Lung (tissue), 12 donors: ENCODE results near the gene PTGIS. TPM values are rescaled to one million over a fixed set of nuclear protein-coding genes. Genes with fewer than 3 reads are reported as not detected.

Source experiments
- ATAC-seq: fragments of 200-7000 bp; cut with Tn5 transposase; one replicate; pipeline ENCODE4 v1.9.1; 2020; ENCODE audit warnings: moderate number of reproducible peaks; ENCODE audit not compliant: insufficient read depth, low FRiP score
- DNase-seq, 3 donors: peaks; one replicate each; pipeline ENCODE4 v3.0.0-alpha.2; 2013 to 2017
- H3K27ac ChIP-seq, 2 donors: one replicate each; pipeline ENCODE4 v1.5.1; 2013; ENCODE audit warnings: mild to moderate bottlenecking in 2 of 2, moderate library complexity in 2 of 2, control low read depth in 1 of 2, inconsistent platforms in 1 of 2, low read depth in 1 of 2, low read length in 1 of 2
- H3K27me3 ChIP-seq, 3 donors: one replicate each; pipeline ENCODE4 v1.5.1; 2013; ENCODE audit warnings: low read length in 2 of 3; ENCODE audit not compliant: control insufficient read depth in 3 of 3, insufficient read depth in 3 of 3
- H3K36me3 ChIP-seq, 4 donors: one replicate each; pipeline ENCODE4 v1.5.1; 2013; ENCODE audit warnings: low read length in 4 of 4, mild to moderate bottlenecking in 1 of 4, moderate library complexity in 1 of 4; ENCODE audit not compliant: control insufficient read depth in 4 of 4, insufficient read depth in 4 of 4
- H3K4me1 ChIP-seq, 5 donors: one replicate each; pipeline ENCODE4 v1.5.1; 2013; ENCODE audit warnings: low read length in 5 of 5, mild to moderate bottlenecking in 2 of 5, moderate library complexity in 1 of 5; ENCODE audit not compliant: control insufficient read depth in 5 of 5, insufficient read depth in 5 of 5
- H3K4me3 ChIP-seq: one replicate; pipeline ENCODE4 v1.5.1; 2013; ENCODE audit warnings: mild to moderate bottlenecking, control low read depth, moderate library complexity
- H3K9ac ChIP-seq, 2 donors: one replicate each; pipeline ENCODE4 v1.5.1; 2013; ENCODE audit warnings: low read length in 2 of 2, control low read depth in 1 of 2; ENCODE audit not compliant: insufficient read depth in 1 of 2
- H3K9me3 ChIP-seq, 4 donors: one replicate each; pipeline ENCODE4 v1.5.1; 2013; ENCODE audit warnings: low read length in 3 of 4, mild to moderate bottlenecking in 1 of 4, moderate library complexity in 1 of 4; ENCODE audit not compliant: control insufficient read depth in 4 of 4, insufficient read depth in 3 of 4
- CTCF ChIP-seq: IDR thresholded peaks from 2 replicates; pipeline ENCODE4 v1.5.1; 2012; ENCODE audit warnings: mild to moderate bottlenecking; ENCODE audit errors: control extremely low read depth, extremely low read depth
- WGBS, 2 donors: extraction: QIAGEN DNeasy Blood & Tissue Kit; methylation state at CpG; one replicate each; pipeline ENCODE4 v1.1.7; 2013; 5-methylcytosine and 5-hydroxymethylcytosine counted together
- polyA plus RNA-seq, 2 donors: library from polyadenylated mRNA; stranded (reverse); fragments of 200-250 nt; gene quantifications; one replicate each; pipeline ENCODE4 v1.2.1, GENCODE V29; 2013
- total RNA-seq, 2 donors: library from RNA; depleted of rRNA in 1 of 2; stranded (reverse); fragments of >200 nt in 1 of 2; gene quantifications; one replicate each; pipeline ENCODE4 v1.2.1, GENCODE V29; 2014 to 2021
- donor health status: control.
- donor health status: control.
- donor health status: Bipolar disorder and iron deficiency.
- donor health status: healthy.
- donor health status: DM: yes; HTN: yes; CAD: no.

PTGIS gene
- total and polyA plus RNA-seq, 4 donors, result 5.3 to 43.8 (median 14.9) TPM

GRCh38 chr20:49558826-49559225 lies 9.1 kb downstream of the PTGIS start:
- Histone ChIP-seq H3K9me3 (no peaks in the 10 kb centered on the region), H3K27me3 (no peaks in the 10 kb centered on the region), H3K9ac (no peak overlapping the region), H3K4me1 (peaks cover 0 to 7% (median 0%) of the 10 kb centered on the region in 5 donors), H3K36me3 (no peaks in the 10 kb centered on the region), H3K27ac (no peak overlapping the region), H3K4me3 (no peak overlapping the region)
- 58 to 61% methylated on average over 8 of the region's 8 CpGs for WGBS, 2 donors
- no peak for TF ChIP-seq CTCF
- no peak for DNase-seq
- no peak for ATAC-seq

GRCh38 chr20:49557449-49557848 lies 10.5 kb downstream of the PTGIS start:
- H3K27ac ChIP-seq, result no peak overlapping the region

GRCh38 chr20:49556621-49557020 lies 11.3 kb downstream of the PTGIS start:
- Histone ChIP-seq H3K27me3 (no peaks in the 10 kb centered on the region), H3K9me3 (no peaks in the 10 kb centered on the region), H3K27ac (no peak overlapping the region), H3K9ac (no peak overlapping the region), H3K36me3 (no peaks in the 10 kb centered on the region), H3K4me3 (no peak overlapping the region), H3K4me1 (peaks cover 0 to 2% (median 0%) of the 10 kb centered on the region in 5 donors)
- DNase-seq (no peak), ATAC-seq (no peak)
- no peak for TF ChIP-seq CTCF

More at GRCh38 chr20:49557449-49557848, 10.5 kb downstream of the PTGIS start:
- ATAC-seq (no peak), DNase-seq (no peak)
- Histone ChIP-seq H3K4me3 (no peak overlapping the region), H3K9me3 (no peaks in the 10 kb centered on the region), H3K9ac (no peak overlapping the region), H3K36me3 (no peaks in the 10 kb centered on the region), H3K4me1 (peaks cover 0 to 6% (median 0%) of the 10 kb centered on the region in 5 donors), H3K27me3 (no peaks in the 10 kb centered on the region)
- 80 to 83% methylated on average over 5 of the region's 5 CpGs for WGBS, 2 donors
- TF ChIP-seq CTCF, result no peak
